ENCODE measurements around the gene MADCAM1. TPM values are rescaled to one million over a fixed set of nuclear protein-coding genes. Genes with fewer than 3 reads are reported as not detected.
A peak's percentile ranks its signal among the peaks of the same experiment; 100 is the strongest.

MADCAM1 gene
- total RNA-seq, 4 donors from 2014 or later, result 0.21 TPM; not detected in 3

DNA sequence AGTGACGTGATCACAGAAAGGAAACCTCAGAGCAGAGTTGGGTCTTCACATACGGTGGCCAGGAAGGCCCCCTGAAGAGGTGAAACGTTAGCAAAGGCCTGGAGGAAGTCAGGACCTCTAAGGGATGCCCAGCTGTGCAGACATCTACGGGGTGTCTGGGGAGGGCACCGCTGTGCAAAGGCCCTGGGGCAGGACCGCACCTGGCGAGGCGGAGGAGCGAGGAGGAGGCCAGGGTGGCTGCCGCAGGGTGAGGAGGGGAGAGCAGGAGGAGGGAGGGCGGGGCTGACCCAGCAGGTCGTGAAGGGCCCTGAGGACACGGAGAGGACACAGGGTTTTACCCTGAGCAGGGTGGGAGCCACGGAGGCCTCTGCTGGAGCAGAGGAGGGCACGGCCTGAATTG is 11.8 kb upstream of the MADCAM1 start:
- peaks cover 0 to 9% of the 10 kb centered on the region in 2 donors for H3K27me3 ChIP-seq
- H3K27ac ChIP-seq, result no peak overlapping the region
- 67 to 72% methylated on average over 15 of the region's 15 CpGs for WGBS, 2 donors
- H3K4me3 ChIP-seq, result no peak overlapping the region
- H3K36me3 ChIP-seq, result no peaks in the 10 kb centered on the region
- peaks cover 0 to 11% (median 0%) of the 10 kb centered on the region in 4 donors for H3K9me3 ChIP-seq
- TF ChIP-seq, protein P1, sequence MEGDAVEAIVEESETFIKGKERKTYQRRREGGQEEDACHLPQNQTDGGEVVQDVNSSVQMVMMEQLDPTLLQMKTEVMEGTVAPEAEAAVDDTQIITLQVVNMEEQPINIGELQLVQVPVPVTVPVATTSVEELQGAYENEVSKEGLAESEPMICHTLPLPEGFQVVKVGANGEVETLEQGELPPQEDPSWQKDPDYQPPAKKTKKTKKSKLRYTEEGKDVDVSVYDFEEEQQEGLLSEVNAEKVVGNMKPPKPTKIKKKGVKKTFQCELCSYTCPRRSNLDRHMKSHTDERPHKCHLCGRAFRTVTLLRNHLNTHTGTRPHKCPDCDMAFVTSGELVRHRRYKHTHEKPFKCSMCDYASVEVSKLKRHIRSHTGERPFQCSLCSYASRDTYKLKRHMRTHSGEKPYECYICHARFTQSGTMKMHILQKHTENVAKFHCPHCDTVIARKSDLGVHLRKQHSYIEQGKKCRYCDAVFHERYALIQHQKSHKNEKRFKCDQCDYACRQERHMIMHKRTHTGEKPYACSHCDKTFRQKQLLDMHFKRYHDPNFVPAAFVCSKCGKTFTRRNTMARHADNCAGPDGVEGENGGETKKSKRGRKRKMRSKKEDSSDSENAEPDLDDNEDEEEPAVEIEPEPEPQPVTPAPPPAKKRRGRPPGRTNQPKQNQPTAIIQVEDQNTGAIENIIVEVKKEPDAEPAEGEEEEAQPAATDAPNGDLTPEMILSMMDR (IDR thresholded peaks at IDR 0.05), result no peak
- TF ChIP-seq EP300 (IDR thresholded peaks at IDR 0.05) (no peak), POLR2A (IDR thresholded peaks at IDR 0.05) (no peak)
- peaks cover 0 to 29% (median 10%) of the 10 kb centered on the region in 4 donors for H3K4me1 ChIP-seq
- no peak for DNase-seq (ENCODE audit: low spot score in 2 of 2)

DNA sequence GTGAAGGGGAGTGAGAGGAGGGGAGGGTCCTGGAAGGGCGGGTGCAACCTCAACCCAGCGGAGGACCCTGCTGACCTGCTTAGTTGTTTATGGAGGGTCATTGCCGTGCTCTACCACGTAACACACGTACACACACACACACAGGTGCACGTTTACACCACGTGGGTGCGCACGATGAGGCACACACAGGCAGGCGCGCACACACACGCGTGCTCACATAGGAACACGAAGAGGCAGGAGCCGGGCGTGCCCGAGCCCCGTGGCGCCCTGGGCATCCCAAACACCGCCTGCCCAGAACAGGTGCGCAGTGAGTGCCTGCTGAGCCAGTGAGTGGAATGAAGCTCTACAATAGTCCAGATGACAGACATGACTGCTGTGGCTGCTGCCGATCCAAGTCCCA is 11.2 kb upstream of the MADCAM1 start:
- Histone ChIP-seq H3K36me3 (no peaks in the 10 kb centered on the region), H3K4me1 (peaks cover 0 to 31% (median 10%) of the 10 kb centered on the region in 4 donors), H3K4me3 (no peak overlapping the region), H3K9me3 (peaks cover 0 to 11% (median 0%) of the 10 kb centered on the region in 4 donors), H3K27me3 (peaks cover 0 to 9% of the 10 kb centered on the region in 2 donors), H3K27ac (peak overlapping the region in 2 of 4 donors; percentile 69 to 73)
- TF ChIP-seq, protein P1 (IDR thresholded peaks at IDR 0.05), result no peak
- TF ChIP-seq EP300 (IDR thresholded peaks at IDR 0.05) (no peak), POLR2A (IDR thresholded peaks at IDR 0.05) (no peak)
- WGBS, 2 donors, result 75 to 81% methylated on average over 20 to 22 of the region's 22 CpGs
- DNase-seq (ENCODE audit: low spot score in 2 of 2), result no peak

DNA sequence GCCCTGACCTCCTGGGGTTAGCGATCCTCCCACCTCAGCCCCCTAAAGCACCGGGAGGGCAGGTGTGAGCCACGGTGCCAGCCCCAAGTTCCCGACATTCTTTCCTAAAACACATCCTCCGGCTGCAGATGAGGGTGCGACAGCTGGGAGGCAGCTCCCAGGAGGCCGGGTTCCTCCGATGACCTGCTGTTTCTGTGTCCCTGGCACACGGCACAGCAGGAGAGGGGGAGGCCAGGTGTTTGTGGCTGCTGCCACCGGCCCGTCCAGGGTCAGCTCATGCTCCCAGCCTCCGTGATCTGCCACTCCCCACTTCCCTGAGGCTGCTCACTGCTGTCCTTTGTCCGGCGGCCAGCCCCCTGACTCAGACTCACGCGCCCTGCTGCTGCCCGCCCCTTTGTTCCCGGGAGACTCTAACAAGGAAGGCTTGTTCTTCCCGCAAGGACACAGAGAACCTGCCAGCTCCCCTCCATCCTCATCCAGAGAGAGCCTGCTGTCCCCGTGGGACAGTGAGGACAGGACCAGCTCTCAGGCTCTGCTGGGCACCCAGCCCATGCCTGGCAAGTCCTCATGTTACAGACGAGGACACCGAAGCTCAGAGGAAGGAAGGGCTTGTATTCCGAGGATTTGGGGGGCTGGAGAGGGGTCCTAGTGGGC is 10.6 kb upstream of the MADCAM1 start:
- DNase-seq (ENCODE audit: low spot score in 2 of 2), result peak; percentile 29 to 53
- Histone ChIP-seq H3K36me3 (no peaks in the 10 kb centered on the region), H3K27me3 (peaks cover 0 to 9% of the 10 kb centered on the region in 2 donors), H3K4me3 (no peak overlapping the region), H3K4me1 (peaks cover 0 to 34% (median 10%) of the 10 kb centered on the region in 4 donors), H3K27ac (peak overlapping the region in 2 of 4 donors; percentile 69 to 91), H3K9me3 (peaks cover 0 to 7% (median 0%) of the 10 kb centered on the region in 4 donors)
- TF ChIP-seq POLR2A (IDR thresholded peaks at IDR 0.05) (peak in 1 of 2 donors; percentile 22), EP300 (IDR thresholded peaks at IDR 0.05) (peak in 1 of 2 donors; percentile 73)
- TF ChIP-seq, protein P1 (IDR thresholded peaks at IDR 0.05), result no peak
- WGBS, 2 donors, result 9 to 17% methylated on average over 13 to 16 of the region's 23 CpGs

DNA sequence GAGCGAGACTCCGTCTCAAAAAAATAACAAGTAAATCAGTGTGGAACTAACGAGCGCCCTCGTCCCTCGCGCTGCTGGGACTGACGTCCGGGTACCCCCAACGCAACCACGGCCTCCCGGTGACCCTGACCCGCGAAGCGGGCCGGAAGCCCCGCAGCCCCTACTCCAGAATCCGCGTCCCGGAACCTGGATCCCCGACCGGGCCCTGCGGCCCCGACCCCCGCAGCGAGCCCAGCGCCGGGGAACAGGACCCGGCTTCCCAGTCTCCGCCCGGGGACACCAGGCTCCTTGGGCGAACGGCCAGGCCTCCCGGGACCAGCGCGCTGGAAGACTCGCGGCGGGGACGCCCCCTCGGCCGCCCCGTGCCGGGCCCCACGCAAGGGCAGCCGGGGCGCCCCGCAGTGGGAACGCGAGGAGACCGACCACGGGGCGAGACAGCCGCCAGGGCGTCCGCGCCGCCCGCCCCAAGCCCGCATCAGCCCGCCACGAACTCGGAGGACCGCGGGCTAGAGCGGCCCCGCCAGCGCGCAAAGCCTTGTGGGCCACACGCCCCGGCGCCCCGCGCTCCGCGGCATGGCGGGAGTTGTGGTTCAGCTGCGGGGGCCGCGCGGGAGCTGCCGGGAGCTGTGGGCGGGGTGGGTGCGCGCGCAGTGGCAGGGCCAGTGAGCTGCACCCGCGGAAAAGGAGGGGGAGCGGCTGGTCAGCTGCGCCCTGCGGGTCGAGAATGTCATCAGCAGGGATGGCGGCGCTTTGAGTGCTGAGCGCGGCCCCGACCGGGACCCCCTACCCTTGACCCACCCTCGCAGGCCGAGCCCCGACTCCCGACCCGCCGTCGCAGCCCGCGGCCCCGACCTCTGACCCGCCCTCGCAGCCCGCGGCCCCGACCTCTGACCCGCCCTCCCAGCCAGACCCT is 7.5 kb upstream of the MADCAM1 start:
- peak overlapping the region; percentile 71 to 93 (median 82) for H3K4me3 ChIP-seq
- DNase-seq (ENCODE audit: low spot score in 2 of 2), result peak; percentile 87 to 96
- no peaks in the 10 kb centered on the region for H3K36me3 ChIP-seq
- 1% methylated on average over 21 to 47 of the region's 114 CpGs for WGBS, 2 donors
- no peaks in the 10 kb centered on the region for H3K9me3 ChIP-seq
- TF ChIP-seq EP300 (IDR thresholded peaks at IDR 0.05) (peak in 1 of 2 donors; percentile 83), POLR2A (IDR thresholded peaks at IDR 0.05) (peak; percentile 71 to 76)
- TF ChIP-seq, protein P1 (IDR thresholded peaks at IDR 0.05), result peak in 2 of 5 experiments; percentile 65 to 69
- H3K27me3 ChIP-seq, result peaks cover 0 to 11% of the 10 kb centered on the region in 2 donors
- peak overlapping the region; percentile 79 to 97 (median 96) for H3K27ac ChIP-seq
- peaks cover 0 to 34% (median 10%) of the 10 kb centered on the region in 4 donors for H3K4me1 ChIP-seq

All from tibial nerve (tissue), 4 donors.